Osteoblast (primary cell): ENCODE results near the gene MUTYH. TPM values are rescaled to one million over a fixed set of nuclear protein-coding genes. Genes with fewer than 3 reads are reported as not detected.

ENCODE experiments used
- DNase-seq: peaks from one replicate; pipeline ENCODE4 v3.0.0; 2011; ENCODE audit warnings: low spot score, mixed read lengths; ENCODE audit not compliant: insufficient read length; ENCODE audit errors: missing footprints
- H2AFZ ChIP-seq: 2 replicates; pipeline ENCODE4 v1.6.0; 2011; ENCODE audit warnings: mild to moderate bottlenecking, low read length
- H3K27ac ChIP-seq: 2 replicates; pipeline ENCODE4 v1.5.1; 2011; ENCODE audit warnings: mild to moderate bottlenecking, low read depth, low read length, moderate library complexity
- H3K27me3 ChIP-seq: 2 replicates; pipeline ENCODE4 v1.6.0; 2012; ENCODE audit warnings: mild to moderate bottlenecking, control low read depth, inconsistent platforms, low read length, moderate library complexity; ENCODE audit not compliant: insufficient read depth
- H3K36me3 ChIP-seq: 2 replicates; pipeline ENCODE4 v1.5.1; 2011; ENCODE audit warnings: mild to moderate bottlenecking, low read length, control low read depth, moderate library complexity; ENCODE audit not compliant: insufficient read depth
- H3K4me1 ChIP-seq: 2 replicates; pipeline ENCODE4 v1.5.1; 2011; ENCODE audit warnings: mild to moderate bottlenecking, low read length, control low read depth, moderate library complexity; ENCODE audit not compliant: insufficient read depth
- H3K4me2 ChIP-seq: 2 replicates; pipeline ENCODE4 v1.6.0; 2011; ENCODE audit warnings: mild to moderate bottlenecking, low read length; ENCODE audit not compliant: insufficient read depth
- H3K4me3 ChIP-seq: fragments of 200-600 bp; sonication (generic); 3 replicates; pipeline ENCODE4 v1.5.1; 2012; ENCODE audit warnings: mild to moderate bottlenecking, low read length, inconsistent platforms; ENCODE audit not compliant: insufficient read depth
- H3K79me2 ChIP-seq: 2 replicates; pipeline ENCODE4 v1.6.0; 2012; ENCODE audit warnings: mild to moderate bottlenecking, low read length, control low read depth, inconsistent platforms; ENCODE audit not compliant: insufficient read depth
- H3K9me3 ChIP-seq: 2 replicates; pipeline ENCODE4 v1.5.1; 2011; ENCODE audit warnings: low read depth, low read length, control low read depth
- H4K20me1 ChIP-seq: 2 replicates; pipeline ENCODE4 v1.6.0; 2012; ENCODE audit warnings: mild to moderate bottlenecking, low read length, control low read depth; ENCODE audit not compliant: insufficient read depth
- CTCF ChIP-seq: IDR thresholded peaks from 2 replicates; pipeline ENCODE4 v1.5.1; 2011; ENCODE audit warnings: mild to moderate bottlenecking, low read depth, low read length, moderate library complexity; ENCODE audit errors: extremely low read depth
- total RNA-seq: library from RNA; depleted of rRNA; stranded (reverse); fragments of >200 nt; gene quantifications from 2 replicates; pipeline ENCODE4 v1.2.3, GENCODE V29; 2012

The MUTYH gene
- total RNA-seq, 1 donor, result 14.1 TPM

GRCh38 chr1:45379524-45379923, 39.3 kb upstream of the MUTYH start:
- no peaks in the 10 kb centered on the region for H3K4me1 ChIP-seq
- H2AFZ ChIP-seq, result no peak overlapping the region
- no peak for TF ChIP-seq CTCF
- no peak overlapping the region for H3K27ac ChIP-seq
- H3K4me2 ChIP-seq, result no peak overlapping the region
- H3K27me3 ChIP-seq, result no peaks in the 10 kb centered on the region
- H4K20me1 ChIP-seq, result no peaks in the 10 kb centered on the region
- H3K9me3 ChIP-seq, result no peaks in the 10 kb centered on the region
- DNase-seq, result no peak
- no peaks in the 10 kb centered on the region for H3K36me3 ChIP-seq
- no peak overlapping the region for H3K4me3 ChIP-seq
- no peaks in the 10 kb centered on the region for H3K79me2 ChIP-seq

- Histone ChIP-seq H4K20me1 (no peaks in the 10 kb centered on the region), H3K27ac (no peak overlapping the region), H3K9me3 (no peaks in the 10 kb centered on the region), H3K4me1 (no peaks in the 10 kb centered on the region), H3K4me2 (no peak overlapping the region), H3K79me2 (no peaks in the 10 kb centered on the region), H3K27me3 (no peaks in the 10 kb centered on the region), H3K36me3 (no peaks in the 10 kb centered on the region), H3K4me3 (no peak overlapping the region), H2AFZ (no peak overlapping the region)
- TF ChIP-seq CTCF, result no peak
- DNase-seq, result no peak
Observed at GRCh38 chr1:45378184-45378583, 37.9 kb upstream of the MUTYH start.

- DNase-seq, result peak; percentile 35
- H3K36me3 ChIP-seq, result no peaks in the 10 kb centered on the region
Observed at GRCh38 chr1:45375104-45376090, 35.2 kb upstream of the MUTYH start.

More at GRCh38 chr1:45375104-45376090, 35.2 kb upstream of the MUTYH start:
- no peaks in the 10 kb centered on the region for H3K9me3 ChIP-seq
- no peaks in the 10 kb centered on the region for H4K20me1 ChIP-seq
- no peak for TF ChIP-seq CTCF
- H3K27ac ChIP-seq, result no peak overlapping the region
- H3K4me1 ChIP-seq, result no peaks in the 10 kb centered on the region
- no peaks in the 10 kb centered on the region for H3K79me2 ChIP-seq
- no peak overlapping the region for H3K4me3 ChIP-seq
- no peak overlapping the region for H2AFZ ChIP-seq
- no peaks in the 10 kb centered on the region for H3K27me3 ChIP-seq
- H3K4me2 ChIP-seq, result no peak overlapping the region
